A673 (cell line): ENCODE results near the gene SLC2A2.

Experiments used
- CTCF ChIP-seq: fragments of 300-800, 200-600 bp; sonication (generic); conservative IDR thresholded peaks from 2 replicates; pipeline ENCODE4 v1.5.1; 2017; ENCODE audit warnings: low read depth, mild to moderate bottlenecking, antibody characterized with exemption, low read length, moderate library complexity, mixed read lengths
- EZH2 ChIP-seq: fragments of 200-600 bp; sonication (generic); IDR thresholded peaks from 2 replicates; pipeline ENCODE4 v1.6.1; 2017; ENCODE audit warnings: borderline replicate concordance, low read depth, mild to moderate bottlenecking, mixed read lengths, antibody characterized with exemption, low read length; ENCODE audit not compliant: poor library complexity, severe bottlenecking

- no peak for TF ChIP-seq CTCF
- TF ChIP-seq EZH2, result no peak
Measured at GRCh38 chr3:171064461-171064860, 37.9 kb upstream of the SLC2A2 start.
